HEK293T (cell line): ENCODE measurements around the gene ATAD3A.

ENCODE experiments used
- CTCF ChIA-PET: fragments of 350-600 bp; formaldehyde crosslinking; extraction: SDS; loops from one replicate; lab custom pipeline; 2021; ENCODE audit warnings: antibody characterized with exemption, inconsistent platforms; lab: Yijun Ruan, JAX
- POLR2A ChIA-PET: fragments of 350-600 bp; formaldehyde crosslinking; extraction: SDS; loops from one replicate; lab custom pipeline; 2020; ENCODE audit warnings: antibody characterized with exemption, inconsistent platforms; lab: Yijun Ruan, JAX
- DNase-seq: peaks from one replicate; pipeline ENCODE4 v3.0.0; 2012; ENCODE audit warnings: mixed read lengths; ENCODE audit errors: extremely low spot score
- ARNT ChIP-seq: fragments of 450-650 bp; IDR thresholded peaks from 2 replicates; pipeline ENCODE4 v1.6.1; 2017; ENCODE audit warnings: mild to moderate bottlenecking
- BHLHE40 ChIP-seq: fragments of 450-650 bp; IDR thresholded peaks from 2 replicates; pipeline ENCODE4 v1.6.1; 2016; ENCODE audit warnings: mild to moderate bottlenecking, moderate library complexity, borderline replicate concordance
- CTBP1 ChIP-seq: fragments of 450-650 bp; IDR thresholded peaks from 2 replicates; pipeline ENCODE4 v1.6.1; 2016; ENCODE audit warnings: borderline replicate concordance
- ELF4 ChIP-seq: fragments of 450-650 bp; IDR thresholded peaks from 2 replicates; pipeline ENCODE4 v1.6.1; 2017; ENCODE audit warnings: antibody characterized with exemption
- FOXA1 ChIP-seq: fragments of 450-650 bp; IDR thresholded peaks from 2 replicates; pipeline ENCODE4 v1.6.1; 2016; ENCODE audit warnings: mild to moderate bottlenecking
- FOXK2 ChIP-seq: fragments of 450-650 bp; IDR thresholded peaks from 2 replicates; pipeline ENCODE4 v1.6.1; 2016; ENCODE audit warnings: mild to moderate bottlenecking
- FOXM1 ChIP-seq: fragments of 450-650 bp; IDR thresholded peaks from 2 replicates; pipeline ENCODE4 v1.6.1; 2017; ENCODE audit warnings: mild to moderate bottlenecking, borderline replicate concordance
- HDGF ChIP-seq: fragments of 450-650 bp; IDR thresholded peaks from 2 replicates; pipeline ENCODE4 v1.6.1; 2017; ENCODE audit warnings: antibody characterized with exemption, borderline replicate concordance
- L3MBTL2 ChIP-seq: fragments of 450-650 bp; conservative IDR thresholded peaks from 2 replicates; pipeline ENCODE4 v1.6.1; 2016; ENCODE audit warnings: mild to moderate bottlenecking
- LEF1 ChIP-seq: fragments of 450-650 bp; IDR thresholded peaks from 2 replicates; pipeline ENCODE4 v1.6.1; 2017; ENCODE audit warnings: mild to moderate bottlenecking, borderline replicate concordance
- NFRKB ChIP-seq: fragments of 450-650 bp; IDR thresholded peaks from 2 replicates; pipeline ENCODE4 v1.6.1; 2016; ENCODE audit warnings: mild to moderate bottlenecking, moderate library complexity
- SP1 ChIP-seq: fragments of 450-650 bp; IDR thresholded peaks from 2 replicates; pipeline ENCODE4 v1.6.1; 2017
- SUZ12 ChIP-seq: fragments of 450-650 bp; IDR thresholded peaks from 2 replicates; pipeline ENCODE4 v1.6.1; 2016; ENCODE audit warnings: mild to moderate bottlenecking
- TARDBP ChIP-seq: fragments of 450-650 bp; IDR thresholded peaks from 2 replicates; pipeline ENCODE4 v1.6.1; 2016
- ZNF384 ChIP-seq: fragments of 450-650 bp; IDR thresholded peaks from 2 replicates; pipeline ENCODE4 v1.6.1; 2016
- TF ChIP-seq, protein P1 (sequence below): fragments of 450-650 bp; IDR thresholded peaks from 2 replicates; pipeline ENCODE4 v1.6.1; 2016

Gene ATAD3A

GRCh38 chr1:1558591-1558990, 46.6 kb downstream of the ATAD3A start:
- CTCF ChIA-PET, result no interaction called here
- no peak for TF ChIP-seq L3MBTL2
- TF ChIP-seq LEF1, result no peak
- TF ChIP-seq ELF4, result no peak
- no peak for TF ChIP-seq HDGF
- TF ChIP-seq FOXM1, result no peak
- TF ChIP-seq CTBP1, result no peak
- no peak for TF ChIP-seq TARDBP
- no peak for TF ChIP-seq SUZ12
- no peak for TF ChIP-seq FOXA1
- TF ChIP-seq, protein P1, sequence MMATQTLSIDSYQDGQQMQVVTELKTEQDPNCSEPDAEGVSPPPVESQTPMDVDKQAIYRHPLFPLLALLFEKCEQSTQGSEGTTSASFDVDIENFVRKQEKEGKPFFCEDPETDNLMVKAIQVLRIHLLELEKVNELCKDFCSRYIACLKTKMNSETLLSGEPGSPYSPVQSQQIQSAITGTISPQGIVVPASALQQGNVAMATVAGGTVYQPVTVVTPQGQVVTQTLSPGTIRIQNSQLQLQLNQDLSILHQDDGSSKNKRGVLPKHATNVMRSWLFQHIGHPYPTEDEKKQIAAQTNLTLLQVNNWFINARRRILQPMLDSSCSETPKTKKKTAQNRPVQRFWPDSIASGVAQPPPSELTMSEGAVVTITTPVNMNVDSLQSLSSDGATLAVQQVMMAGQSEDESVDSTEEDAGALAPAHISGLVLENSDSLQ, result no peak
- no peak for TF ChIP-seq FOXK2
- no peak for TF ChIP-seq NFRKB
- no peak for TF ChIP-seq ARNT
- no peak for TF ChIP-seq BHLHE40
- no peak for TF ChIP-seq ZNF384
- no peak for TF ChIP-seq SP1
- POLR2A ChIA-PET, result interaction anchor here (1.3 kb wide), 1 partner anchor 57 kb away, joined by 3 read pairs; the partner anchor contains the start of gene MIB2
- no peak for DNase-seq

GRCh38 chr1:1559066-1559465, 47.1 kb downstream of the ATAD3A start:
- POLR2A ChIA-PET, result interaction anchor here (0.7 to 1.3 kb wide), 3 partner anchors 8 to 56 kb away, joined by 3 read pairs; partner anchors contain the start of gene MIB2
- TF ChIP-seq BHLHE40 (no peak), ZNF384 (no peak), FOXM1 (no peak), L3MBTL2 (no peak), HDGF (no peak), FOXA1 (no peak), TARDBP (no peak), ELF4 (no peak), ARNT (no peak), FOXK2 (no peak), SP1 (no peak)
- TF ChIP-seq, protein P1, result no peak
- CTCF ChIA-PET, result no interaction called here
- DNase-seq, result no peak

DNA sequence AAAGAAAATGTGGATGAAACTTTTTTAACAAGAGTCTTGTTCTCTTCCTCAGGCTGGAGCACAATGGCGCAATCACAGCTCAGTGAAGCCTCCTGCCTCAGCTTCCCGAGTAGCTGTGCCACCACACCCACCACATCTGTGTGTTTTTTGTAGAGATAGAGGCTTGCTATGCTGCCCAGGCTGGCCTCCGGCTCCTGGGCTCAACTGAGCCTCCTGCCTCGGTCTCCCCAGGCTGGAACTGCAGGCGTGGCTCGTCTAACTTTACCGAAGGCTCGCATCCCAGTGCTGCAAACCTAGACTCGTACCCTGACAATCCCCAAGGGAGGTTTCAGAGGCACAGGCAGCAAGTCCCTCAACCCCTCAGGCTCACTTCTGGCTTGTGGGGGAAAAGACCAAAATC, 48.2 kb downstream of the ATAD3A start:
- no peak for DNase-seq
- POLR2A ChIA-PET, result interaction anchor here (1.1 kb wide), 1 partner anchor 9 kb away, joined by 3 read pairs; no protein-coding TSS in a partner anchor
- CTCF ChIA-PET, result no interaction called here
- TF ChIP-seq TARDBP, result no peak

- CTCF ChIA-PET, result no interaction called here
- POLR2A ChIA-PET, result no interaction called here
- TF ChIP-seq TARDBP, result no peak
- DNase-seq, result no peak
These were observed 50.0 kb downstream of the ATAD3A start for GRCh38 chr1:1561801-1562470.

DNA sequence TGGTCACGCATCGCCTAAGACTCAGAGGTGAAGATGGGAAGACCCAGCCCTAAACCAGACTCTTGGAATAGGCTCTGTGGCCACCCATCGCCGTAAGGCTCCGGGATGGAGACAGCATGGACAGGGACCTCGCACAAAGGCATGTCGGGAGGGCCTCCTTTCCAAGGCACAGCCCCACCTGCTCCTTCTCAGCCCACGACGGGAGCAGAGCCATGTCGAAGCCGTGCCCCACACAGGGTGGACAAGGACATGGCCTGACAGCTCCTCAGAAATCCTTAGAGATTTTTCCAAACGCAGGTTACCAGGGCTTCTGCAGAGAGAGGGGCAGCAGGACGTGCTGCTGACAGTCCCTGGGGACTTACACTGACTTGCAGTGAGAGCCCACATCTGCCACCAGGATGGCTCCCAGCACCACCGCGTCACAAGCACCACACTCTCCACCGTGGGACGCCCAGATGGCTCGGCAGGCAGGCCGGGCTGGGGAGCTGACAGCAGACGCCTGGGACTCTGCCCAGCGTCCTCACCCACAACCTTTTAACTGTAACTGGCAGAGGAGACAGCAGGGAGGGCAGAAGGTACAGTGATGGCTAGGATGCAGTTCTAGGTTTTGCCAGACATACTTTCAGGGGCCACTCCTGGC, 50.7 kb downstream of the ATAD3A start:
- POLR2A ChIA-PET, result no interaction called here
- DNase-seq, result no peak
- TF ChIP-seq ZNF384 (no peak), NFRKB (no peak), BHLHE40 (no peak), CTBP1 (no peak), FOXM1 (no peak), SP1 (no peak), LEF1 (no peak), FOXA1 (no peak)
- TF ChIP-seq, protein P1, result no peak
- CTCF ChIA-PET, result no interaction called here

DNA sequence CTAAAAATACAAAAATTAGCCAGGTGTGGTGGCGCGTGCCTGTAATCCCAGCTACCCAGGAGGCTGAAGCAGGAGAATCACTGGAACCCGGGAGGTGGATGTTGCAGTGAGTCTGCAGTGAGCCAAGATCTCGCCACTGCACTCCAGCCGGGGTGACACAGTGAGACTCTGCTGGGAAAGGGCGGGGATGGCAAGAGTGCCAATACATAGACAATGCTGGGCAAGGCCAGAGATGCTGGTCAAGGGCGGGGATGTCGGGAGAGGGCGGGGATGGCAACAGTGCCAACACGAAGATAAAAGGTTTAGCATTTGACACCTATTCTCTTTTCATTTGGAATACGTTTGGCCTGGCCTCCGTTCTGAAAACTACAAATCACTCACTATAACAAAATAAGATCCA, 51.7 kb downstream of the ATAD3A start:
- POLR2A ChIA-PET, result no interaction called here
- CTCF ChIA-PET, result no interaction called here
- TF ChIP-seq BHLHE40, result no peak
- no peak for TF ChIP-seq FOXA1
- DNase-seq, result no peak

DNA sequence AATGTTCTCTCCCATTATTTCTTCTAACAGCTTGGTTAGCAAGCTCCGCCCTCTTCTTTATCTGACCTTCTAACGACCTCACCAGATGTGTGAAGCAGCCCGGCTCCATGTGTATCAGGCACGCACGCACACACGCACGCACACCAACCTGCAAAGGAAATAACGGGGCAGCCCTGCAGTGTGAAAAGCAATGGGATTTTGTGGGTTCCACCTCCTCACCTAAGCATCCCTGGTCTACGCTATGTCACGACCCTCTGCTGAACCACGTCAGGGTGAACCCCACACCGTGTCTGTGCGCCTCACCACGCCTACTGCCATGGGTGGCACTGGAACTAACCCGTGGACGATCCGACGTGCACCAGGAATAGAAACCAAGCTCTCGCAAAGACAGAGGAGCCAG, 52.3 kb downstream of the ATAD3A start:
- POLR2A ChIA-PET, result no interaction called here
- CTCF ChIA-PET, result no interaction called here
- TF ChIP-seq CTBP1 (no peak), HDGF (no peak), SUZ12 (no peak), L3MBTL2 (no peak), BHLHE40 (no peak), NFRKB (no peak), SP1 (no peak), ARNT (no peak), ELF4 (no peak), LEF1 (no peak)
- DNase-seq, result no peak
